Gastrocnemius medialis (tissue), 4 donors: ENCODE measurements around the gene NPB.

Experiments
- CTCF ChIP-seq, 5 experiments: fragments of 450-650 bp in 3 of 5; fragments of 200-600 bp in 2 of 5; sonication (generic) in 2 of 5; IDR thresholded peaks in 4 of 5; conservative IDR thresholded peaks in 1 of 5; 1 replicate in 4 of 5; 2 replicates in 1 of 5; pipeline ENCODE4 v1.5.1; 2016 to 2019; ENCODE audit warnings: antibody characterized with exemption in 5 of 5, mild to moderate bottlenecking in 3 of 5, moderate library complexity in 3 of 5
- POLR2A ChIP-seq, 2 donors: fragments of 450-650 bp; IDR thresholded peaks; one replicate each; pipeline ENCODE4 v1.6.1; 2017; ENCODE audit warnings: antibody characterized with exemption in 2 of 2, mild to moderate bottlenecking in 2 of 2, moderate library complexity in 2 of 2

GRCh38 chr17:81867991-81868673 is 33.9 kb upstream of the NPB start:
- TF ChIP-seq POLR2A (IDR thresholded peaks at IDR 0.05) (no peak), CTCF (IDR thresholded peaks at IDR 0.05 in 4 of 5, conservative IDR thresholded peaks at IDR 0.05 in 1 of 5) (no peak)
